H9 (cell line): ENCODE results near the gene SULT2B1. TPM values are rescaled to one million over a fixed set of nuclear protein-coding genes. Genes with fewer than 3 reads are reported as not detected.

ENCODE experiments used
- DNase-seq: peaks from one replicate; pipeline ENCODE4 v3.0.0-alpha.2; 2017
- H2AFZ ChIP-seq: one replicate; pipeline ENCODE4 v1.6.1; 2013; ENCODE audit warnings: mild to moderate bottlenecking, low read length, control low read depth, moderate library complexity
- H2AK5ac ChIP-seq: 2 replicates; pipeline ENCODE4 v1.6.1; 2013; ENCODE audit warnings: low read length, control low read depth, mixed read lengths; ENCODE audit not compliant: insufficient read length
- H2BK120ac ChIP-seq: one replicate; pipeline ENCODE4 v1.6.1; 2013; ENCODE audit warnings: low read depth, mild to moderate bottlenecking, low read length, control low read depth, inconsistent platforms; ENCODE audit not compliant: poor library complexity, severe bottlenecking
- H2BK12ac ChIP-seq: 2 replicates; pipeline ENCODE4 v1.6.1; 2013; ENCODE audit warnings: low read length, control low read depth, mixed read lengths, low read depth; ENCODE audit not compliant: insufficient read length
- H2BK15ac ChIP-seq: 2 replicates; pipeline ENCODE4 v1.6.1; 2013; ENCODE audit warnings: low read depth, low read length, control low read depth
- H2BK20ac ChIP-seq: one replicate; pipeline ENCODE4 v1.6.1; 2013; ENCODE audit warnings: low read depth, mild to moderate bottlenecking, low read length, control low read depth, inconsistent platforms; ENCODE audit not compliant: poor library complexity, severe bottlenecking
- H2BK5ac ChIP-seq: 2 replicates; pipeline ENCODE4 v1.6.1; 2013; ENCODE audit warnings: low read length, control low read depth, mixed read lengths; ENCODE audit not compliant: insufficient read length
- H3K14ac ChIP-seq: 2 replicates; pipeline ENCODE4 v1.6.1; 2013; ENCODE audit warnings: low read length, control low read depth; ENCODE audit not compliant: insufficient read depth
- H3K18ac ChIP-seq: 2 replicates; pipeline ENCODE4 v1.6.1; 2013; ENCODE audit warnings: low read depth, mild to moderate bottlenecking, mixed read lengths, low read length, control low read depth; ENCODE audit not compliant: insufficient read length
- H3K23ac ChIP-seq: 2 replicates; pipeline ENCODE4 v1.6.1; 2013; ENCODE audit warnings: low read length, control low read depth, mixed read lengths, low read depth; ENCODE audit not compliant: insufficient read length
- H3K23me2 ChIP-seq: 2 replicates; pipeline ENCODE4 v1.6.1; 2013; ENCODE audit warnings: low read depth, mild to moderate bottlenecking, mixed read lengths, low read length, control low read depth; ENCODE audit not compliant: insufficient read length, poor library complexity, severe bottlenecking
- H3K27ac ChIP-seq: 2 replicates; pipeline ENCODE4 v1.5.1; 2013; ENCODE audit warnings: low read length, control low read depth, mixed read lengths, low read depth; ENCODE audit not compliant: insufficient read length
- H3K27me3 ChIP-seq: 2 replicates; pipeline ENCODE4 v1.6.1; 2013; ENCODE audit warnings: low read length, control low read depth, inconsistent platforms; ENCODE audit not compliant: insufficient read depth
- H3K4ac ChIP-seq: 2 replicates; pipeline ENCODE4 v1.6.1; 2013; ENCODE audit warnings: low read depth, mild to moderate bottlenecking, control low read depth, inconsistent platforms, low read length, moderate library complexity
- H3K4me1 ChIP-seq: 2 replicates; pipeline ENCODE4 v1.6.1; 2013; ENCODE audit warnings: low read length, control low read depth, inconsistent platforms; ENCODE audit not compliant: insufficient read depth
- H3K4me2 ChIP-seq: 2 replicates; pipeline ENCODE4 v1.6.1; 2013; ENCODE audit warnings: low read length, control low read depth, mixed read lengths; ENCODE audit not compliant: insufficient read length, insufficient read depth
- H3K56ac ChIP-seq: 2 replicates; pipeline ENCODE4 v1.6.1; 2013; ENCODE audit warnings: low read depth, mild to moderate bottlenecking, mixed read lengths, low read length, control low read depth; ENCODE audit not compliant: insufficient read length
- H3K79me1 ChIP-seq: 2 replicates; pipeline ENCODE4 v1.6.1; 2013; ENCODE audit warnings: low read depth, mild to moderate bottlenecking, moderate library complexity, low read length, control low read depth, inconsistent platforms; ENCODE audit not compliant: insufficient read depth, poor library complexity, severe bottlenecking
- H3K79me2 ChIP-seq: 2 replicates; pipeline ENCODE4 v1.6.1; 2013; ENCODE audit warnings: low read length, control low read depth, inconsistent platforms; ENCODE audit not compliant: insufficient read depth
- H3K9ac ChIP-seq: 2 replicates; pipeline ENCODE4 v1.6.1; 2013; ENCODE audit warnings: low read length, control low read depth, mixed read lengths; ENCODE audit not compliant: insufficient read length; ENCODE audit errors: extremely low read depth
- H3K9me3 ChIP-seq: one replicate; pipeline ENCODE4 v1.6.1; 2013; ENCODE audit warnings: low read depth, low read length, inconsistent platforms; ENCODE audit not compliant: control insufficient read depth
- H3T11ph ChIP-seq: one replicate; pipeline ENCODE4 v1.6.1; 2013; ENCODE audit warnings: mild to moderate bottlenecking, low read length, control low read depth, inconsistent platforms
- H4K20me1 ChIP-seq: one replicate; pipeline ENCODE4 v1.6.1; 2013; ENCODE audit not compliant: control insufficient read depth, insufficient read length, insufficient read depth
- H4K5ac ChIP-seq: 2 replicates; pipeline ENCODE4 v1.6.1; 2013; ENCODE audit warnings: low read depth, mild to moderate bottlenecking, mixed read lengths, low read length, control low read depth; ENCODE audit not compliant: insufficient read length
- H4K8ac ChIP-seq: replicated peaks from 2 replicates; pipeline ENCODE4 v1.6.1; 2013; ENCODE audit warnings: low read length, control low read depth, mixed read lengths, low read depth; ENCODE audit not compliant: insufficient read length
- H4K91ac ChIP-seq: 2 replicates; pipeline ENCODE4 v1.6.1; 2013; ENCODE audit warnings: low read depth, mild to moderate bottlenecking, moderate library complexity, mixed read lengths, low read length, control low read depth; ENCODE audit not compliant: insufficient read length
- H3K27ac Mint-ChIP-seq, 3 experiments: 2 replicates in 2 of 3; 3 replicates in 1 of 3; pipeline ENCODE4 v1.8.0; 2020 to 2021; ENCODE audit warnings: mixed read lengths in 3 of 3, mild to moderate bottlenecking in 1 of 3, moderate library complexity in 1 of 3
- H3K27me3 Mint-ChIP-seq: 2 replicates; pipeline ENCODE4 v1.8.0; 2021; ENCODE audit warnings: low read depth, mild to moderate bottlenecking, moderate library complexity, mixed read lengths
- H3K36me3 Mint-ChIP-seq, 3 experiments: 2 replicates in 2 of 3; 3 replicates in 1 of 3; pipeline ENCODE4 v1.8.0; 2020 to 2021; ENCODE audit warnings: low read depth in 3 of 3, mixed read lengths in 3 of 3; ENCODE audit not compliant: insufficient read depth in 1 of 3
- H3K4me1 Mint-ChIP-seq, 2 experiments: 2 replicates each; pipeline ENCODE4 v1.8.0; 2020; ENCODE audit warnings: mixed read lengths in 2 of 2
- H3K4me3 Mint-ChIP-seq, 2 experiments: 2 replicates in 1 of 2; 3 replicates in 1 of 2; pipeline ENCODE4 v1.8.0; 2020 to 2021; ENCODE audit warnings: mild to moderate bottlenecking in 2 of 2, mixed read lengths in 2 of 2, moderate library complexity in 1 of 2
- H3K9me3 Mint-ChIP-seq, 2 experiments: 2 replicates in 1 of 2; 3 replicates in 1 of 2; pipeline ENCODE4 v1.8.0; 2020; ENCODE audit warnings: mild to moderate bottlenecking in 2 of 2, mixed read lengths in 2 of 2, moderate library complexity in 1 of 2
- WGBS: extraction: QIAGEN DNeasy Blood & Tissue Kit; methylation state at CpG from one replicate; pipeline ENCODE4 v1.1.7; 2013; ENCODE audit warnings: missing lambda C conversion rate, low lambda C conversion rate, mixed read lengths; ENCODE audit not compliant: insufficient read length; ENCODE audit errors: extremely low coverage; 5-methylcytosine and 5-hydroxymethylcytosine counted together
- total RNA-seq: library from RNA; stranded (reverse); gene quantifications from 2 replicates; pipeline ENCODE4 v1.2.1, GENCODE V29; 2021
- TF ChIP-seq, protein P1 (sequence below): fragments of 200-600 bp; sonication (generic); conservative IDR thresholded peaks from 3 replicates; pipeline ENCODE4 v1.8.0; 2021; ENCODE audit warnings: antibody characterized with exemption, mild to moderate bottlenecking

SULT2B1 gene
- total RNA-seq, 1 experiment from 2014 or later = 1.7 TPM

DNA sequence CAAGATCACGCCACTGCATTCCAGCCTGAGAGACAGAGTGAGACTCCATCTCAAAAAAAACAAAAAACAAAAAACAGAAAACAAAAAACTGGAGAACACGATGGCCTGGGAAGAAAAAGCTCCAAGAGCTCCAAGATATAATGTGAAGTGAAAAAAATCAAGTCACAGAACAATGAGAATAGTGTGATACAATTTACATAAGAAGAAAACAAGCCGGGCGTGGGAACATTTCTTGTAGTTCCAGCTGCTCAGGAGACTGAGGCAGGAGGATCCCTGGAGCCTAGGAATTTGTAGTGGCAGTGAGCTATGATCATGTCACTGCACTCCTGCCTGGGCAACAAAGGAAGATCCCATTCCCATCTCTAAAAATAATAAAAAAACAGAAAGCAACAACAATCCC, 31.8 kb upstream of the SULT2B1 start:
- no peak overlapping the region for H3K18ac ChIP-seq
- H3K4me1 ChIP-seq = no peaks in the 10 kb centered on the region; the same call in 1 of the 2 replicates
- H4K8ac ChIP-seq = no peak overlapping the region
- Mint-ChIP-seq H3K36me3 (peaks cover 0 to 5% (median 1%) of the 10 kb centered on the region in 3 experiments; a peak in 1 of 7 replicates), H3K4me1 (peaks cover 8 to 22% of the 10 kb centered on the region in 2 experiments), H3K27ac (peak overlapping the region in 1 of 3 experiments; percentile 70; a peak in 2 of 7 replicates), H3K27me3 (peaks cover 4% of the 10 kb centered on the region), H3K4me3 (no peak overlapping the region), H3K9me3 (peaks cover 5 to 10% of the 10 kb centered on the region in 2 experiments)
- no peak overlapping the region for H2BK15ac ChIP-seq
- no peaks in the 10 kb centered on the region for H4K20me1 ChIP-seq
- H3K9me3 ChIP-seq = no peaks in the 10 kb centered on the region
- no peak overlapping the region for H3K27ac ChIP-seq
- DNase-seq = no peak
- no peak overlapping the region for H3T11ph ChIP-seq
- H3K4ac ChIP-seq = no peak overlapping the region
- H3K79me2 ChIP-seq = no peaks in the 10 kb centered on the region
- no peak overlapping the region for H3K23ac ChIP-seq
- no CpG with 5 or more reads among the region's 4 CpGs for WGBS
- H4K5ac ChIP-seq = no peak overlapping the region
- no peak overlapping the region for H3K9ac ChIP-seq
- H2BK12ac ChIP-seq = no peak overlapping the region
- no peak overlapping the region for H2BK20ac ChIP-seq
- no peak overlapping the region for H3K14ac ChIP-seq
- no peak overlapping the region for H2BK5ac ChIP-seq
- H3K23me2 ChIP-seq = no peaks in the 10 kb centered on the region
- no peaks in the 10 kb centered on the region for H3K27me3 ChIP-seq
- no peak overlapping the region for H3K4me2 ChIP-seq
- H2BK120ac ChIP-seq = no peak overlapping the region
- H2AK5ac ChIP-seq = no peak overlapping the region
- no peak overlapping the region for H4K91ac ChIP-seq
- H3K56ac ChIP-seq = no peak overlapping the region
- H2AFZ ChIP-seq = no peak overlapping the region
- no peaks in the 10 kb centered on the region for H3K79me1 ChIP-seq
- TF ChIP-seq, protein P1, sequence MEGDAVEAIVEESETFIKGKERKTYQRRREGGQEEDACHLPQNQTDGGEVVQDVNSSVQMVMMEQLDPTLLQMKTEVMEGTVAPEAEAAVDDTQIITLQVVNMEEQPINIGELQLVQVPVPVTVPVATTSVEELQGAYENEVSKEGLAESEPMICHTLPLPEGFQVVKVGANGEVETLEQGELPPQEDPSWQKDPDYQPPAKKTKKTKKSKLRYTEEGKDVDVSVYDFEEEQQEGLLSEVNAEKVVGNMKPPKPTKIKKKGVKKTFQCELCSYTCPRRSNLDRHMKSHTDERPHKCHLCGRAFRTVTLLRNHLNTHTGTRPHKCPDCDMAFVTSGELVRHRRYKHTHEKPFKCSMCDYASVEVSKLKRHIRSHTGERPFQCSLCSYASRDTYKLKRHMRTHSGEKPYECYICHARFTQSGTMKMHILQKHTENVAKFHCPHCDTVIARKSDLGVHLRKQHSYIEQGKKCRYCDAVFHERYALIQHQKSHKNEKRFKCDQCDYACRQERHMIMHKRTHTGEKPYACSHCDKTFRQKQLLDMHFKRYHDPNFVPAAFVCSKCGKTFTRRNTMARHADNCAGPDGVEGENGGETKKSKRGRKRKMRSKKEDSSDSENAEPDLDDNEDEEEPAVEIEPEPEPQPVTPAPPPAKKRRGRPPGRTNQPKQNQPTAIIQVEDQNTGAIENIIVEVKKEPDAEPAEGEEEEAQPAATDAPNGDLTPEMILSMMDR = no peak
